ENCODE data around the gene LRRC47. TPM values are rescaled to one million over a fixed set of nuclear protein-coding genes. Genes with fewer than 3 reads are reported as not detected.
"Not testable (repeated sequence)": the region's sequence is repeated elsewhere in the genome, so short reads cannot be mapped to it uniquely, and the experiment has no call there.

Gene LRRC47
- total RNA-seq, 4 donors from 2014 or later = 21.6 to 33.5 (median 30.9) TPM

DNA sequence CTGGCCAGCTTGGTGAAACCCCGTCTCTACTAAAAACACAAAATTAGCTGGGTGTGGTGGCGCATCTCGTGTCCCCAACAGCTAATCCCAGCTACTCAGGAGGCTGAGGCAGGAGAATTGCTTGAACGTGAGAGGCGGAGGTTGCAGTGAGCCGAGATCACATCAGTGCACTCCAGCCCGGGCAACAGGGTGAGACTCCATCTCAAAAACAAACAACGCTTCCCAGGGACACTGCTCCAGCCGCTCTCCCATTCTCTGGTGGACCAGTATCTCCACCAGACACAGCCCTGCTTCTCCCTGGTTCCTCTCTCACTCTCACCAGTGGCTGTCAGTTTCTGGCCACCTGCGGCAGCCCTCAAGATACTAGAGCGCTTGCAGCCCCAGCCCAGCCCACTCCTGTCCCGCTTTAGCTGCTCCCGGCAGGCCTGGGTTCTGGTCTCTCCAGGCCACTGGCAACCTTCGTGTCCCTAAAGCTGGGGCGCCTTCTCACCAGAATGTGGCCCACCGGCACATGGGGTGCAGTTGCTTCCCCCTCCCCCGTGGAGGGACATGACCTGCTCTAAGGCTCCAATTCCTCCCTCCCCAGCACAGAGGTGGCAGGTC, 20.9 kb upstream of the LRRC47 start:
- no peak for TF ChIP-seq CTCF (IDR thresholded peaks at IDR 0.05)
- DNase-seq (ENCODE audit: low spot score) = no peak
- no peak for ATAC-seq (ENCODE audit: low FRiP score)

- no peak for ATAC-seq (ENCODE audit: low FRiP score)
- DNase-seq (ENCODE audit: low spot score) = no peak
- TF ChIP-seq CTCF (IDR thresholded peaks at IDR 0.05) = no peak
Measured at GRCh38 chr1:3816331-3817137, 20.2 kb upstream of the LRRC47 start.

DNA sequence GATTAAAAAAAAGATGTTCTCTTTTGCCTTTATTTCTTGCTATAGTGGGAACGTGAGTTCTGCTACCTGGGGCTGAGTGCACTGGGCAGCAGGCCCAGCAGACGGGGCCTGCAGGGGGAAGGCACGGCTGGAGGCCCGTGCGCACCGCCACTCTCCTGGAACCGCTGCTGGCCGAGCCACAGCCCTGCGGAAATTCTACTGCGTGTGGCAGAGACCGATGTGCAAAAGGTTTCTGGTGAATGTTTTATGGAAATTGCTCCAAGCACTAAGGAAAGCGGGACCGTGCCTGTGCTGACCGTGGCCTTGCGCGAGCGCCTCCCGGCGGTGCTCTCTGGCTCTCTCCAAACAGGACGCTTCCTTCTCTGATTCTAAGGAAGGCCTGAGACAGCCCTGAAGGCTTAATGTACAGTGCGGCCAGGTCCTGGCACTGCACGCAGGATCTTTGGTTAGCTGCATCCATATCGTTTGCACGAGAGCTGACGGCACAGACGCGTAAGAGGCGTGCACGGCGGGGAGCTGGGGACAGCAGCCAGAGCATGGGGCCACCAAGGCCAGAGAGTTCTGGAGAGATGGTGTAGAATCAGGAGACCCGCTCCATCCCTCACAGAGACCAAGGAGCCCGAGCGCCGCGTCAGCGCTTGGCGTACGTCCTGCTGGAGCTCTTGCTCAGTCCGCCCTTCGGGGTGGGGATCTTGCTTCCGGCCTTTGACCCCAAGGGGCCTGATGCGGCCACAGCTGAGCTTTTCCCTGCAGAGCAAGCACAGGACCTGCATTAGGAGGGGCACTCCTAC, 18.7 kb upstream of the LRRC47 start:
- DNase-seq (ENCODE audit: low spot score) (no peak), ATAC-seq (ENCODE audit: low FRiP score) (no peak)
- no peak for TF ChIP-seq CTCF (IDR thresholded peaks at IDR 0.05)

DNA sequence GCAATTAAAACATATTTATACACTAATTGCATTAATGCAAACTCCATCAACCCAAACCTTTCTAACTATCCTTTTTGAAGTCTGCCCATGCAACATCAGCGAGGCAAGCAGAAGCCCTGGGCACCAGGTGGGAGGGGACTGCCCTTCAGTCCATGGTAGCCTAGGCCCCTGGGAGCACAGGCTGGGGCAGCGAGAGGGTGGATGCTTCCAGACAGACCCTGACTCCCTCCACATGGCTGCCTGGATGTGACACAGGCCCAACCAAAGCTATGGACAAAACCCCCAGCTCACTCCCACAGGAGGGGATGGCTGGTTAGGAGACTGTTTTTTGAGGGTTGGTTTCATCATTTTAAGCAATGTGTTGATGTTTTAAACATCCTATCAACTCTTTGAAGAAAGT, 17.8 kb upstream of the LRRC47 start:
- TF ChIP-seq CTCF (IDR thresholded peaks at IDR 0.05) = no peak
- no peak for DNase-seq (ENCODE audit: low spot score)
- no peak for ATAC-seq (ENCODE audit: low FRiP score)

DNA sequence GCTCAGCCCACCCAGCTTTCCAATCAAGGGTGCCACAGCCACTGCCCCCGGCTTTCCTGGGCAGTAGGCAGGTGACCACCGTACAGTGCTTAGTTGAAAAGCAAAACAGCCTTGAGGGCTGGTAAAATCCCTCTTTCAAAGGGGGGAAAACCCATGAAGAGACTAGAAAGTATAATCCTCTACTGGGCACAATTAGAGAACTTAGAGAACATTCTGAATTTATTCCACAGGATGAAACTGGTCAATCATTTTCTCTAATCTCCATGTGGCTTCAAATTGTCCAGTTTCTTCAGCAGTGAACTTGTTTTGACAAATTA, 15.3 kb upstream of the LRRC47 start:
- no peak for TF ChIP-seq CTCF (IDR thresholded peaks at IDR 0.05)
- no peak for ATAC-seq (ENCODE audit: low FRiP score)
- DNase-seq (ENCODE audit: low spot score) = no peak

GRCh38 chr1:3810149-3810761, 14.0 kb upstream of the LRRC47 start:
- DNase-seq (ENCODE audit: low spot score); ATAC-seq (ENCODE audit: low FRiP score): not testable (repeated sequence)

GRCh38 chr1:3809680-3810079, 13.4 kb upstream of the LRRC47 start:
- TF ChIP-seq CTCF (IDR thresholded peaks at IDR 0.05) = no peak
- no peak for DNase-seq (ENCODE audit: low spot score)
- ATAC-seq (ENCODE audit: low FRiP score) = no peak
